Immature natural killer cell (primary cell): ENCODE results near the gene KIAA2012. TPM values are rescaled to one million over a fixed set of nuclear protein-coding genes. Genes with fewer than 3 reads are reported as not detected.

ENCODE experiments used
- DNase-seq, 3 donors: peaks; one replicate each; pipeline ENCODE4 v3.0.0; 2022; ENCODE audit warnings: mixed read lengths in 1 of 3
- H3K27ac Mint-ChIP-seq, 6 donors: one replicate each; pipeline ENCODE4 v1.8.0; 2020; ENCODE audit warnings: mixed read lengths in 6 of 6, mild to moderate bottlenecking in 5 of 6, inconsistent platforms in 4 of 6, moderate library complexity in 3 of 6
- H3K27me3 Mint-ChIP-seq, 3 donors: one replicate each; pipeline ENCODE4 v1.8.0; 2020 to 2021; ENCODE audit warnings: low read depth in 3 of 3, mild to moderate bottlenecking in 3 of 3, mixed read lengths in 3 of 3, moderate library complexity in 3 of 3, inconsistent platforms in 1 of 3
- H3K36me3 Mint-ChIP-seq, 3 donors: one replicate each; pipeline ENCODE4 v1.8.0; 2020; ENCODE audit warnings: mixed read lengths in 3 of 3, inconsistent platforms in 2 of 3, mild to moderate bottlenecking in 2 of 3
- H3K4me1 Mint-ChIP-seq, 2 donors: one replicate each; pipeline ENCODE4 v1.8.0; 2020; ENCODE audit warnings: inconsistent platforms in 2 of 2, mild to moderate bottlenecking in 2 of 2, mixed read lengths in 2 of 2, moderate library complexity in 1 of 2
- H3K4me3 Mint-ChIP-seq, 5 donors: one replicate each; pipeline ENCODE4 v1.8.0; 2020; ENCODE audit warnings: mild to moderate bottlenecking in 5 of 5, mixed read lengths in 5 of 5, inconsistent platforms in 3 of 5, moderate library complexity in 3 of 5
- H3K9me3 Mint-ChIP-seq, 6 donors: one replicate each; pipeline ENCODE4 v1.8.0; 2020; ENCODE audit warnings: mild to moderate bottlenecking in 6 of 6, mixed read lengths in 6 of 6, inconsistent platforms in 4 of 6, moderate library complexity in 3 of 6
- polyA plus RNA-seq, 3 donors: library from polyadenylated mRNA; unstranded; fragments of 300-500 nt; fragmentation: Illumina TruSeq; gene quantifications; one replicate each; pipeline ENCODE4 v1.2.3, GENCODE V29; 2021

KIAA2012 gene
- polyA plus RNA-seq, 3 donors from 2014 or later: not detected

DNA sequence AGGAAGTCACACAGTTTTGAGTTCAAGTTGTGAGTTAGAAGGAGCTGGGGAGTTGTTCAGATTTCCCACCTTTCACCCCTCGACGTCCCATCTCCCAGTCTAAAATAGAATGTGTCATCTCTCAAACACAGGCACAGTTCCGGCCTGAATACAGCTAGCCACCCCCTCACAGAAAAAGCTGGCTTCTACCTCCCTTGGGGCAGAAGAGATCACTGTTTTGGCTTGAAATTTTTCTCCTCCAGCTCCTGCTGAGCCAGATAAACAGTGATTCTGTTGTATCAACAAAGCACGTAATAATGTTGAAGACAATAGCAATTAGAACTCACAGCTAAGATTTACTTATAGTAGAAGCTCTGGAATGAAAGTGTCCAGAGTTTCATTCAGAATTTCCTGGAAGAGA, 74.7 kb downstream of the KIAA2012 start:
- Mint-ChIP-seq H3K36me3 (no peaks in the 10 kb centered on the region), H3K27me3 (peaks cover 4 to 9% (median 5%) of the 10 kb centered on the region in 3 donors), H3K27ac (no peak overlapping the region), H3K9me3 (no peaks in the 10 kb centered on the region), H3K4me3 (no peak overlapping the region), H3K4me1 (no peaks in the 10 kb centered on the region)
- no peak for DNase-seq

DNA sequence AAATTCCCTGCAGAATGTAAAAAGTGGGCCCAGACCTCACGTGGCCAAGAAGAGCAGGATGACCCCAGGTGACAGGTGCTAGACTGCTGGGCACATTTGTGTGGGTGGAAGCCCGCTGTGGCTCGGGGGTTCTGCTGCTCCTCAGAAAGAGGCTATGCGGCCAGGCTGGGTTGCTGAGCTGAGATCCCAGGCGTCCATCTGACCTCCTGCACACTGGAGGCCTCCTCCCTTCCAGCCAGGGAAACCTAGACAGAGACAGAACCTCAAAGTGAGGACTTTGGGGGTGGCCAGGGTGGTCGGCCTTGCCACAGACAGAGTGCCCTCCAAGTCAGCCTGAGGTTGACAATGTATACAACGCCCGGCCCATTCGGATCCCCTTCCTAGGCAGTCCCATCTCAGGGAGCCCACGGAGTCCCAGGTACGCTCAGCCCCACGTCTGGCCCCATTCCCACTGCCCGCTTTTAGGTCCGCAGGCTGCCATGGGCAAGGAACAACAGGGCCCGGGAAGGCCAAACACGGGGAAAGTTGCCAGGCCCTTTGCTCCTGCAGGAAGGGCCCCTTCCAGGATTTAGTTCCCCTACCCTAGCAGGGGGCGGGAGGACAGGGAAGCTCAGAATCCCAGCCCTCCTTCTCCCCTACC, 75.6 kb downstream of the KIAA2012 start:
- Mint-ChIP-seq H3K27ac (no peak overlapping the region), H3K36me3 (no peaks in the 10 kb centered on the region), H3K4me1 (no peaks in the 10 kb centered on the region), H3K27me3 (peaks cover 2 to 9% (median 5%) of the 10 kb centered on the region in 3 donors), H3K9me3 (no peaks in the 10 kb centered on the region), H3K4me3 (no peak overlapping the region)
- no peak for DNase-seq

DNA sequence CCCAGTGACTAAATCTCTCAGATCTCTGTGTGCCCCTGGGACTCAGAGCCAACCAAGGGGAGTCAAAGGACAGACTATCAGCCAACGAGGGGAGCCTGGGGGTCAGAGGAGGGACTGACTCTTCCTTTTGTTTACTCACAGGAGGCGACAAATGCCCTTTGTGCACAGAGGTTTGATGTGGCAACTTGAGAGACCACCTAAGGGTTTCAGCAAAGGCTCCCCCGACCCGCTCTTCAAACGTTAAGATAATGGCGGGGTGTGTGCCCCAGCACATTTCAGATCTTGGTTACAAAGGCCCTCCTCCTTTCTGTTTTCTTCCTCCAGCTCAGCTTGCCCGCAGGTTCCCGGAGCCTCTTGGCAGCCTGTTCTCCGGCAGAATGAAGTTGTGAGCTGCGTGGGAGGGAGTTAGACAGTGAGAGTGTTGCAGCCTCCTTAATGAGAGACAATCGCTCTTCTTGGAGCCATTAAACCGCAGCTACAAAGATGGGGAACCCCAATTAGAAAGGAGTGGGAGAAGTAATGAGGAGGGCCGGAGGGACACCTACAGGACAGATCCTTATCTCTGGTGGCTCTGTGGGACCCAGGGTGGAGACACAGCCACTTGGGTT, 76.2 kb downstream of the KIAA2012 start:
- Mint-ChIP-seq H3K27me3 (peaks cover 2 to 9% (median 5%) of the 10 kb centered on the region in 3 donors), H3K4me3 (no peak overlapping the region), H3K4me1 (no peaks in the 10 kb centered on the region), H3K9me3 (no peaks in the 10 kb centered on the region), H3K27ac (no peak overlapping the region), H3K36me3 (no peaks in the 10 kb centered on the region)
- DNase-seq: no peak

DNA sequence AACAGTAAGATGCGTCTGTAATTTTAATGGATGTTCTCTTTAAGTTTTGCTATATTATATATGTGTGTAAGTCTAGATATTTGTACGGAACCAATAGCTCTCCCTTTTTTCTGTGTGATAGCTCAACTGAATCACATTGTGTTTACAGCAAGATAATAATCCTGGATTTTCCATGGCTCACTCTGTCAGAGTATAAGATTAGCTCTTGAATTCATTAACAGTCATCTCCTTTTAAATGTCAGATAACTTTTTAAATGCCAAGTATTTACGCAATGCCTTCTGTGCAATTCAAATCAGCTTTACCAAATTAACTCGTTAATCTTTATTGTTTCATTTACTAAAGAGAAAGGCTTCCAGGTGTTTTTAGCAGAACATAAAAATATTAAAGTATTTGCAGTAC, 76.9 kb downstream of the KIAA2012 start:
- Mint-ChIP-seq H3K27me3 (peaks cover 2 to 9% (median 9%) of the 10 kb centered on the region in 3 donors), H3K36me3 (no peaks in the 10 kb centered on the region), H3K27ac (no peak overlapping the region), H3K9me3 (no peaks in the 10 kb centered on the region), H3K4me3 (no peak overlapping the region), H3K4me1 (no peaks in the 10 kb centered on the region)
- DNase-seq: no peak

DNA sequence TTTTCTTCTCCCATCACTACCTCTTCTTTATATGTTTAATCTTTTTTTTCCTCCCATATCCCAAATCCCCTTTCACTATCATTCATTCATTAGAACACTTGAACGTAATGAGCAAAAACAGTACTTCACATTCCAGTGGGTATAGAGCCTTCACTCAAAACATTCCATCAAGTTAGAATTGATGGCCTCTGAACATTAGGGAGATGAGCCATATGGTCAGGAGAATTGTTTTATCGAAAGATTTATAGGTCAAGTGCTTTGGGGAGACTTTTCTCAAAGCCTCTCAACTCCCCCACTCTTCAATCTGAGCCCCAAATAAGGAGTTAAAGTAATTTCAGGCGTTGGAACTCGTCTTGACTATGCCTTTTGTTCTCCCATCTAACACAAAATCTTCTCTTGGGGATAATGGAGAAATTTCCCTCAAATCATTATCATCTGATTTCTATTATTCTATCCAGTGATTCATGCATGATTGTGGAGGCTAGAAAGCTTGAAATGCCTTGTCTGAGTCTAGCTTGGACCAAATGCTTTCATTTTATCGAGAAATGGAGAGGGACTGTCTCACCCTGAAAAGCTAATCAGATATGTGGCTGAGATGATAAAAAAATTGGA, 79.2 kb downstream of the KIAA2012 start:
- H3K4me3 Mint-ChIP-seq: no peak overlapping the region
- H3K4me1 Mint-ChIP-seq: no peaks in the 10 kb centered on the region

DNA sequence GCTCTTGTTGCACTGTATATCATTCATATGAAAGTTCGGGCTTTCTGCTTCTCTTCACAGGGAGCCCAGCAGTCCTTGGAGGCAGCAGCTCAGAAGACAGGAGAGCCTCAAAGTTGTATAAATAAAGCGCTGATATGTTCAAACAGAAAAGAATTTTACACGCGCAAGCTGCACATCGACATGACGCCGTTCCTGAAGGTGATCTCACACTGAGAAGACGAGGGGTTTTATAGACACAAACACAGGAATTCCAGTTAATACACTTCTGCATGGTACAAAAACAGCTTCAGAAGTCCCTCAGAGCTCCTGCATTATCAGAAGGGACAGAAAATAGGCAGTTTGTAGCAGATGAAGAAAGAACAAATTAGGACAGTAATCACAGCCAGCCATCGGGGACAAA, 81.6 kb downstream of the KIAA2012 start:
- Mint-ChIP-seq H3K27me3 (peaks cover 0 to 8% (median 8%) of the 10 kb centered on the region in 3 donors), H3K4me3 (no peak overlapping the region), H3K9me3 (no peaks in the 10 kb centered on the region), H3K36me3 (no peaks in the 10 kb centered on the region), H3K4me1 (no peaks in the 10 kb centered on the region), H3K27ac (no peak overlapping the region)
- DNase-seq: no peak

More for the DNA sequence above, 79.2 kb downstream of the KIAA2012 start:
- Mint-ChIP-seq H3K36me3 (no peaks in the 10 kb centered on the region), H3K27ac (no peak overlapping the region), H3K9me3 (no peaks in the 10 kb centered on the region), H3K27me3 (peaks cover 1 to 8% (median 8%) of the 10 kb centered on the region in 3 donors)
- DNase-seq: no peak

DNA sequence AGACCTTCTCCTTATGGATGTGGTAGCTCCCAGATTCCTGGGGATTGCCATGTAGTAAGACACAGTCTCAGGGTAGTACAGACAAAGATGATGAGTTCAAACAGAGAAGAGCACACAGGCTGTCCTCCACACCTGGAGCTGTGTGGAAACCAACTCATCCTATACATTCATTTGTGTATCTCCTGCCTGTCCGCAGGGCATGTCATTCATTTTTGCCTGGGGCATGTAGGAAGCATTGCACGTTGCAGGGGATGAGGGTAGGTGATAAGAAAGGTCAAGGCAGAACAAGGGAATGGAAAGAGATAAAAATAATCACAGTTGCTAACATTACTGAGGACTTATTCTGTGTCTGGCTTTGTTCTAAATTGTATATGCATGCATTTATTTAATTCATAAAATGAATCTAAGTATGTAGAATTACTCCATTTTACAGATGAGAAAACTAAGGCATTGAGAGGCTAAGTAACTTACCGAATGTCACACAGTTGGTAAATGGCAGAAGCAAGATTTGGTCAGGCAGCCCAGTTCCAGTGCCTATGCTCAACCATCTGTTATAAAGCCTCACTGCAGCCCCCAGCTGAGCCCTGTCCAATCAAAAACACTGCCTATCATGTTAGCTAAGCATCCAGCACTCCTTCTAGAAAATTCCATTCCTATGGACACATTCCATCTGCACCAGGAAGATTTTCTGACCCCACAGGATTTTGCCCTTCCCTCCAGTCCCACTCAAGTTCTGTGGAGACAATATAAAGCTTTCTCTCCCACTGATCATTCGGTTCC, 84.3 kb downstream of the KIAA2012 start:
- H3K4me1 Mint-ChIP-seq: no peaks in the 10 kb centered on the region
- H3K4me3 Mint-ChIP-seq: no peak overlapping the region
- H3K9me3 Mint-ChIP-seq: no peaks in the 10 kb centered on the region
- no peak for DNase-seq
- H3K27ac Mint-ChIP-seq: no peak overlapping the region
- H3K36me3 Mint-ChIP-seq: no peaks in the 10 kb centered on the region
- H3K27me3 Mint-ChIP-seq: peaks cover 0 to 9% (median 9%) of the 10 kb centered on the region in 3 donors

DNA sequence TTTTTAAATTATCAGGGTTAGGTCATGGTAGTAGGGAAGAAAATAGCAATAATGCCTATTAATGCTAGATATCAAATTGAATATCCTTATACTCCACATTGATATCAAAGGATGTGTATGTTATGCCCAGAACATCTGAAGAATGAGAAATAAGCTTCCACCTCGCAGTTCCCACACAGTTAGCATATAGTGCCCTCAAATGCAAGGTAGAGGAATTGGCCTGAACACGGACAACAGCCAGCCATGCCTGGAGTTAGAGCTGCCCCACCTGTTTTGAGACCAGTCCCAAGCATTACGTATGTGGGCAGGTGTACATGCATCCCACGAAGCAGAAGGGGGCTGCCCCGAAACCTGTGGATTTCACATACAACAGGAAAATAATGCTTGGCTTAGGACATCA, 85.7 kb downstream of the KIAA2012 start:
- DNase-seq: no peak
- no peaks in the 10 kb centered on the region for H3K4me1 Mint-ChIP-seq
- peaks cover 1 to 10% (median 9%) of the 10 kb centered on the region in 3 donors for H3K27me3 Mint-ChIP-seq
- H3K4me3 Mint-ChIP-seq: no peak overlapping the region
- H3K36me3 Mint-ChIP-seq: no peaks in the 10 kb centered on the region
- H3K9me3 Mint-ChIP-seq: no peaks in the 10 kb centered on the region
- no peak overlapping the region for H3K27ac Mint-ChIP-seq

DNA sequence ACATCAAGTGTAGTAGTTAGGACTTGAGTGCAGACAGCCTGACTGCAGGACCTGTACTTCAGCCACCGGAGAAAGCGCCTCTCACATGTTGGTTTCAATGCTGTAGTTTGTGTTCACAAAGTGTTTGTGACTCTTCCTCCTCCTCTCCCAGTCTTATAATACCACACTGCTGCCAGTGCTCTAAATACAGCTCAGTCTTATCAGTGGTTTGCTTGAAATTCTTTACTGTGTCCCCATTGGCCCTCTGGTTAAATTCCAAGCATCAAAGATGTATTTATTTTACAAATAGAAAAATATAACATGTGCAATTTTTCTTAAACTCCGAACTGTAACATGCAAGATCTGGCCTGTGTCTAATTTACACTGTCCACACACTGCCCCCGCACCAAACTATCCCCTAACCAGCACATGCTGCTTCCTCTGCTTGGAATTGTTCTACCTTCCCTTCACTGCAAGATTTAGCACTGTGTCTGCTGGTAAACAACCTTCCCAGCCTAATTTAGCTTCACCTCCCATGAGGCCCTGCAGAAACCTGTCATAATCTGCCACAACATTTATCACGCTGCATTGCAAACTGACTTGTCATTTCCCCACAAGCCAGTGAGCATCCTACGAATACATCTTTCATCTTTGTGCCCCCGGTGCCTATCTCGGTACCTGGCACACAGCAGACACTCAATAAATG, 88.2 kb downstream of the KIAA2012 start:
- H3K36me3 Mint-ChIP-seq: no peaks in the 10 kb centered on the region
- no peak overlapping the region for H3K4me3 Mint-ChIP-seq
- no peak for DNase-seq
- no peaks in the 10 kb centered on the region for H3K9me3 Mint-ChIP-seq
- no peak overlapping the region for H3K27ac Mint-ChIP-seq
- H3K4me1 Mint-ChIP-seq: no peaks in the 10 kb centered on the region
- H3K27me3 Mint-ChIP-seq: peaks cover 2 to 9% (median 4%) of the 10 kb centered on the region in 3 donors

DNA sequence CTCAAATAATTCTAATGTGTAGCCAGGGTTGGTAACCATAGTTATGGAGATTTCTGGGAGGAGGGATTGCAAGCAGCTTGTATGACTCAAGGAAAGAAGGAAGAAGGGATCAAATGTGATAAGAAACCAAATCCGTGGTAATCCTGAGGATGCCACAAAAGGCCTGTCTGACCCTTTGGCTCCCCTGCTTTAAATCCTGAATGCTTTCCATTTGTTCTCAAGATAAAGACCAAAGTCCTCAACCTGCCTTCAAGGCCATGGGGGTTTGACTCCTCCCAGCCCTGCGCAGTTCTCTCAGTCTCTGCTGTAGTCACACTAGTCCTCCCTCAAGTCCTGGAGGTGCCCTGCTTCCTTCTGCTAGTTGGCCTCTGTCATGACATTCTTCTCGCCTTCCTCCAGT, 91.4 kb downstream of the KIAA2012 start:
- Mint-ChIP-seq H3K4me1 (no peaks in the 10 kb centered on the region), H3K27ac (no peak overlapping the region)

DNA sequence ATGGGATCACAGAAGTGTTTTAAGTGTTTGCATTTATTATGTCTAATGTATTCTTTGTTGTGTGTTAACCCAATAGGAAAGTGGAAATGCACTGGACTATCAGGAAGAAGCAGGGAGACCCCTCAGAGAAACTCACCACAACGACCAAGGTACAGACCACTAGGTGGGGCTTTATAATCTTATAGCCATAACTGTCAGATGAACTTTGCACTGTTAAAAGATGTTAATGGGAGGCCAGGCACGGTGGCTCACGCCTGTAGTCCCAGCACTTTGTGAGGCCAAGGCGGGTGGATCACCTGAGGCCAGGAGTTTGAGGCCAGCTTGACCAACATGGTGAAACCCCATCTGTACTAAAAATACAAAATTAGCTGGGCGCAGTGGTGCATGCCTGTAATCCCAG, 92.2 kb downstream of the KIAA2012 start:
- Mint-ChIP-seq H3K4me1 (no peaks in the 10 kb centered on the region), H3K27me3 (peaks cover 2 to 7% (median 3%) of the 10 kb centered on the region in 3 donors), H3K36me3 (no peaks in the 10 kb centered on the region), H3K4me3 (no peak overlapping the region), H3K9me3 (no peaks in the 10 kb centered on the region), H3K27ac (no peak overlapping the region)
- no peak for DNase-seq

More for the DNA sequence above, 91.4 kb downstream of the KIAA2012 start:
- Mint-ChIP-seq H3K4me3 (no peak overlapping the region), H3K36me3 (no peaks in the 10 kb centered on the region), H3K27me3 (peaks cover 3 to 7% (median 4%) of the 10 kb centered on the region in 3 donors), H3K9me3 (no peaks in the 10 kb centered on the region)
- DNase-seq: no peak

DNA sequence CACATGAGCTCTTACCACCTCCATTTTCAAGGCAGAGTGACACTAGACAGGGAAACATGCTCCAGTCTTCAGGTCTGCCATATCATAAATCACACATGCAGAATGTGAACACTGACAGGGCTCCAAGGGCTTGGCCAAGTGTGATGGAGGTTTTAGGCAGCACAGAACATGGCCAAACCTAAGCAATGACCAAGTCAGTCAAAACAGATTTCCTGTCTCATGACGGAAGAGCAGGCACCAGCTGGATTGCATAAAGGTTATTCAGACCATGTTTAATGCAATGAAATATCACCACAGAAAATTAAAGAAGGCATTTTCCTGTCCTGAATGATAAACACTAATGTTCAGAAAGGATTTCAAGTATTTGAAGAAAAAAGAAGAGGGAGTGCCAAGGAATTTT, 92.9 kb downstream of the KIAA2012 start:
- Mint-ChIP-seq H3K4me3 (no peak overlapping the region), H3K9me3 (no peaks in the 10 kb centered on the region), H3K27me3 (peaks cover 4 to 8% (median 5%) of the 10 kb centered on the region in 3 donors), H3K36me3 (no peaks in the 10 kb centered on the region), H3K4me1 (no peaks in the 10 kb centered on the region), H3K27ac (no peak overlapping the region)
- DNase-seq: no peak

DNA sequence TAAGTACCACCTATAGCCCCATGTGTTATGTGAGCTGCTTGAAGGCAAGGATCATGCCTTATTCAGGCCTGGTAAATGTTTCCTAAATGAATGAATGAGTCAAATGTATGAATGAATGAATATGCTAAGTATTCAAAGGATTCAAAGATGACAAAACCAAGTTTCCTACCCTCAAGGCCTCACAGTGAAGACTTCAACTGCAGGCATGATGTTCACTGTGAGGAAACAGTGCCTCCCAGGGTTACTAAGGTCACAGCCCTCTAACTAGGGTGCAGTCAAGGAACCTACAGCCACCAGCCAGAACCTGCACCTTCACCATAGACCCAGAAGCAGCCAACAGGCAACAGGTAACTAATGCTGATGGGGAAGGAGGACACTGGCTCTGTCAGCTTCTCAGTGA, 96.1 kb downstream of the KIAA2012 start:
- Mint-ChIP-seq H3K9me3 (no peaks in the 10 kb centered on the region), H3K36me3 (no peaks in the 10 kb centered on the region), H3K4me3 (no peak overlapping the region), H3K27ac (no peak overlapping the region), H3K4me1 (peaks cover 0 to 1% of the 10 kb centered on the region in 2 donors), H3K27me3 (peaks cover 3 to 6% (median 4%) of the 10 kb centered on the region in 3 donors)
- no peak for DNase-seq
